ENCODE data around the gene SCN3A. TPM values are rescaled to one million over a fixed set of nuclear protein-coding genes. Genes with fewer than 3 reads are reported as not detected.

Gene SCN3A
- total RNA-seq, 2 experiments from 2014 or later: 0.06 to 0.16 TPM

DNA sequence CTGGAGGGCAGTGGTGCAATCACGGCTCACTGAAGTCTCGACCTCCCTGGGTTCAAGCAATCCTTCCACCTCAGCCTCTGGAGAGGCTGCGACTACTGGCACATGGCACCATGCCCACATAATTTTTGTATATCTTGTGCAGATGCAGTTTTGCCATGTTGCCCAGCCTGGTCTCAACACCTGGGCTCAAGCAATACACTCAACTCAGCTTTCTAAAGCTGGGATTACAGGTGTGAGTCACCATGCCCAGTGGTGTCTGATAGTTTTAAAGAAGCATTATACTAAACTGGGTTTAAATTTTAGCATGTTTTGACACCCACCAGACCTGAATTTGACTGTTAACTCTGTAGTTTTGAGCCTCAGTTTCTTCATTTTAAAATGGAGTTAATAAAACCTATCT, 139.1 kb downstream of the SCN3A start:
- Mint-ChIP-seq H3K36me3 (no peaks in the 10 kb centered on the region), H3K27me3 (peaks cover 5% of the 10 kb centered on the region), H3K4me3 (no peak overlapping the region), H3K4me1 (peaks cover 2% of the 10 kb centered on the region), H3K9me3 (no peaks in the 10 kb centered on the region), H3K27ac (no peak overlapping the region)
- DNase-seq: no peak

DNA sequence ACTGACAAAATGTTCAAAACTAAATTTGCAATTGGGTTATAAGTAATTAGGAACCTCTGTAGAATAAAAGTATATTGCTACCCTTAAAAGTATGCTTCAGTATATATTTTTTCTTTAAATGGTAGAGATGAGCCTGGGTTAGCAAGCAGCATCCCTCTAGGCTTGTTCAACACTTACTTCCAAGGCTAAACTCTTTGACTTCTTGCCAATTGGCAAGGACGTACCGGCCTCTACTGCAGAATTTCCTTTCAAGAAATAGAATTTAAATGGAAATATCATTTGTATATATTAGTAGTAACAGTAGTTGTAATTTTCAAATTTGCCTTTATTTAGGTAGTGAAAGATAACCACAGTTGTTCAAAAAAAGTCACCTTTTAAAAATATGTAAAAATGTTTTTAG, 143.4 kb downstream of the SCN3A start:
- H3K4me1 Mint-ChIP-seq: no peaks in the 10 kb centered on the region
- no peaks in the 10 kb centered on the region for H3K9me3 Mint-ChIP-seq
- DNase-seq: no peak
- H3K27ac Mint-ChIP-seq: no peak overlapping the region
- H3K4me3 Mint-ChIP-seq: no peak overlapping the region
- H3K27me3 Mint-ChIP-seq: no peaks in the 10 kb centered on the region
- no peaks in the 10 kb centered on the region for H3K36me3 Mint-ChIP-seq

DNA sequence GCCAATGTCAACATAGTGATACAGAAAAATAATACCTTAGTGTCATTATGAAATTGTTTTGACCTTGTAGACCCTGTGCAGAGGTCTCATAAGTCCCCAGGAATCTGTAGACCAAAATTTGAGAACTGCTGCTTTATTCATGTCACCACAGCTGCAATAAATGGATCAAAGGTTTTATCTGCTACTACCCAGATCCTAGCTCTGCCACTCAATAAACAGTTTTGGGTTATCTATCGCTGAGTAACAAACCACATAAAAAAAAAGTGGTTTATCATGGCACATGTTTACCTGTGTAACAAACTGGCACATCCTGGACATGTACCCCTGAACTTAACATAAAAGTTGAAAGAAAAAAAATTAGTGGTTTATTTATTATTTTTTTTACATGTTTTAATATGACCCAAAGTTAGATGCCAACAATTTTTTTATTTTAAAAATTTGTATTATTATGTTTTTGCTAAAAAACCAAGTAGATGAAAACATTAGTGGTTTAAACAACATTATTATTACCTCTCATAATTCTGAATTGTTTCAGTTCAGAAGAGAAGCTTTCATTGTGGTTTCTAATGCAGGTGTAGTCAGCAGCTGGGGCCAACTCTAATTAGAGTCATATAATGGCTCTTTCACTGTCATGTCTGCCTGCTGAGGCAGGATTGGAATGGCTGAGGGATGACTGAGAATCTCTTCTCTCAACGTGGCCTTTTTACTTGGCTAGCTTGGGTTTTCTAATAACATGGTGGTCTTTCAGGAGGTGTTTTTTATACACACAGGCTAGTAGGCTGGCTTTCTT, 145.2 kb downstream of the SCN3A start:
- Mint-ChIP-seq H3K9me3 (no peaks in the 10 kb centered on the region), H3K4me3 (no peak overlapping the region), H3K4me1 (peaks cover 4% of the 10 kb centered on the region), H3K27me3 (no peaks in the 10 kb centered on the region), H3K27ac (no peak overlapping the region), H3K36me3 (no peaks in the 10 kb centered on the region)
- no peak for DNase-seq

DNA sequence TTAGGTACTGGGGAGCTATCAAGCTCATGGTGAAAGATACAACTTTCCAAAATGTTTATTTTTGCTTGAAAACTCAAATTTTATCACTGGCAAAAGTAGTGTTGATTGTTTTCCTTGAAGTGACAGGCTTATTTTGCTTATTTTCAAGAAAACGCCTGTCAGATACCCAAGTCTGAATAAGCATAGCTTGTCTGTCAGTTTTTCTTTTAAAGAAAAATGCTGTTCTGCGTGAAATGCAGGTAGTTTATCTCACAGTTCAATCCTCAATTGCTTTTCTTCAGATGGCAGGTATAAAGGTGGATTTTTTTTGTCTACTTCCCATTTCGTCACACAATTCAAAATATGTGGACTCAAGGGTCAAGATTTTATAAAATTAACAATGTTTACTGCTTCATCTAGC, 145.9 kb downstream of the SCN3A start:
- Mint-ChIP-seq H3K9me3 (no peaks in the 10 kb centered on the region), H3K27ac (no peak overlapping the region), H3K36me3 (no peaks in the 10 kb centered on the region), H3K4me1 (peaks cover 4% of the 10 kb centered on the region), H3K27me3 (no peaks in the 10 kb centered on the region), H3K4me3 (no peak overlapping the region)
- DNase-seq: no peak

DNA sequence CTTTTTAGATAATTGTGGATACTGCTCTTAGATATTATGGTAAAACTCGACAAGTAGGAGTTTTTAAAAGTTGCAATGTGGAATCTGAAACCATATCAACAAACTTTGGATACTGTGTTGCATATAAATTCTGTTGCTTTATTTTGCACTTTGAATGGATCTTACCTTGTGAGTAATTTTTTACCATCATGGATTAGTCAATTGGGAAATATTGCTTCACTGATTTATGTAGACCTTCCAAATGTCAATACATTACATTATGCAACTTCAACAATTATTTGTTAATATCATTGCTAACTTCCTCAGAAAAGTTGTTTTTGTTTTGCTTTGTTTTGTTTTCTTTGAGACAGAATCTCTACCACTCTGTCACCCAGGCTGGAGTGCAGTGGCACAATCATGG, 146.5 kb downstream of the SCN3A start:
- Mint-ChIP-seq H3K27ac (no peak overlapping the region), H3K4me3 (no peak overlapping the region), H3K4me1 (peaks cover 4% of the 10 kb centered on the region), H3K36me3 (no peaks in the 10 kb centered on the region), H3K9me3 (no peaks in the 10 kb centered on the region), H3K27me3 (no peaks in the 10 kb centered on the region)
- DNase-seq: no peak

DNA sequence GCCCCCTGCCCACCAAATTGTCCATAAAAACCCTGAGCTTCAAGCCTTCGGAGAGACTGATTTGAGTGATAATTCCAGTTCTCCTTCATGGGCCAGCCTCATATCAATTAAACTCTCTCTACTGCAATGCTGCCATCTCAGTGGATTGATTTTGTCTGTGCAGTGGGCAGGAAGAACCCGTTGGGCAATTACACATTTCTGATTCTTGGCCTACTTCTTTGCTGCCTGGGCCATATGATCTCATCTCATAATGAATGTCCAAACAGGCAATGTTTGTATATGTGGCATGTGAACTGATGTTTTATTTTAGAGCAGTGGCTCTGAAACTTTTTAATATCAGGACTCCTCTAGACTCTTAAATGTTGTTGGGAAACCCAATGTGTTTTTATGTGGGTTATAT, 147.3 kb downstream of the SCN3A start:
- Mint-ChIP-seq H3K9me3 (no peaks in the 10 kb centered on the region), H3K36me3 (no peaks in the 10 kb centered on the region), H3K27ac (no peak overlapping the region), H3K27me3 (no peaks in the 10 kb centered on the region), H3K4me3 (no peak overlapping the region), H3K4me1 (peaks cover 4% of the 10 kb centered on the region)
- no peak for DNase-seq

DNA sequence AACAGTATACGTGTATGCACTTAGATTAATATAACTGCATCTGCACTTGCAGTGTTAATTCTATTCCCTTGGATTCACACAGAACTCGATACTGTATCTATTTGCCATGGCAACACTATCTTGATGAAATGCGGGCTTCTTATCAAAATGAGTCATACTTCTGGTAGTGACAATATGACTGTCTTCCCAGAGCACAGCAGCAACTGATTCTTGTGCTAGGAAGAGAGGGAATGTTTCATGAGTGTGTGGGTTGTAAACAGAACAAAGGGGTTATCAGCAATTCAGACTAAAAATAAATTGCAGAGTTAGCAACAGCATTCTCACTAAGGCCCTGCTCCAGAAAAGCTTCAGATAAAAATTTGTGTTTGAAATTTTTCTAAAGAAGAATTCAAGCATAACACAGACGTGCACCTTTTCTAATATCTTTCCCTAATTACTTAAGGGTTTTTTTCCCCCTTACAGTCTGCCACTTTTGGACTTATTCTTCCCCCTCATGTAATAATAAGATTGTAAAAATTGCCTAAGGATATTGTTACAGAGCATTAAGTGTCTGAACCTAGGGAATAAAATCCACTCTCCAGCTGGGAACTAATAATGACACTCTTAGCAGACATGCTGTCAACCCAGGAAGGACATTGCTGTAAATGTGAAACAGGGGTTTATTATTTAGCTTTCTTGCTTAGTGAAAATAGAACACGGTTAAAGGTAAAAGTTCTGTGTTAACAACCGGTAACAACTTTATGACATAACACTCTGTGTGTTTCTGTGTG, 148.6 kb downstream of the SCN3A start:
- Mint-ChIP-seq H3K27me3 (no peaks in the 10 kb centered on the region), H3K27ac (no peak overlapping the region), H3K9me3 (no peaks in the 10 kb centered on the region), H3K4me1 (peaks cover 4% of the 10 kb centered on the region), H3K4me3 (no peak overlapping the region), H3K36me3 (no peaks in the 10 kb centered on the region)
- DNase-seq: no peak

DNA sequence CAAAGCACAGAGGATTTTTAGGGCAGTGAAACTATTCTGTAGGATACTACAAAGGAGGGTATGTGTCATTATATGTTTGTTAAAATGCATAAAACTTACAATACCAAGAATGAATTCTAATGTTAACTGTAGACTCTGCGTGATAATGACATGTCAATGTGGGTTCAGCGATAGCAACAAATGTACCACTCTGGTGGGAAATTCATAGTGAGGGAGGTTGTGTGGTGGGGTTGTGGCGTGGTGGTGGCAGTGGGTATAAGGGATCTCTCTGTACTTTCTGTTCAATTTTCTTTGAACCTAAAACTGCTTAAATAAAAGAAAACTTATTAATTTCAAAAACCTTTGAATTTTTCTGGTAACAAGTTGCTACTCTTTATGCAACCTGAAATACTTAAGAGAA, 149.2 kb downstream of the SCN3A start:
- Mint-ChIP-seq H3K4me3 (no peak overlapping the region), H3K36me3 (no peaks in the 10 kb centered on the region), H3K27ac (no peak overlapping the region), H3K27me3 (no peaks in the 10 kb centered on the region), H3K9me3 (no peaks in the 10 kb centered on the region), H3K4me1 (peaks cover 4% of the 10 kb centered on the region)
- DNase-seq: no peak

DNA sequence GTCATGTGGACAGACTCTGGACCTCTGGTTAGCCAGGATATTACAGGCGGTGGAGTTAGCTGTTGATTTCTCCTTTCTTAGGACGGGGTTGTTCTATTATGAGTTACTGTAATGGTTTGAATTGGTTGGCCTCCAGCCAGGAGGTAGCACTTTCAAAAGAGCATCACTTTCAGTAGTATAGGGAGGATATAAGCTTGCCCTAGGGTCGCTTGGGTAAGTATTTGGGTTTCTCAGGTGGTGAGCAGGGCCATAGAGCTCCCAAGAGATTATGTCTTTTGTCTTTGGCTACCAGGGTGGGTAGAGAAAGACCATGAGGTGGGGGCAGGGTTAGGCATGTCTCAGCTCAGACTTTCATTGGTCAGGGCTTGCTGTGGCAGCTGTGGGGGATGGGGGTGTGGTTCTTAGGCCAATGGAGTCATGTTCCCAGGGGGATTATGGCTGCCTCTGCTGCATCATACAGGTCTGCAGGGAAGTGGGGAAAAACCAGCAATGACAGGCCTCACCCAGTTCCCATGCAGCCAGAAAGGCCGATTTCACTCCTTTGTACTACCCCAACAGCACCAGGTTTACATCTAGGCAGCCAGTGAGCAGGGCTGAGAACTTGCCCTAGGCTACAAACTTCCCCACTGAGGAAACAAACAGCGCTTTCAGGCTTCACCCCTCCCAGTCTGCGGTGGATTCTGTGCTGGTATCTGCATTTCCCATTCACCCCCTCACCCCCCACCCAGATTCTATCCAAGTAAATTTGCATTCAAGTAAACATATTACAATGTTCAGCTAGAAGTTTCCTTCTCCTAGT, 159.1 kb downstream of the SCN3A start:
- Mint-ChIP-seq H3K27me3 (peaks cover 8% of the 10 kb centered on the region), H3K4me1 (no peaks in the 10 kb centered on the region), H3K27ac (no peak overlapping the region)

More for the DNA sequence above, 159.1 kb downstream of the SCN3A start:
- no peak for DNase-seq
- Mint-ChIP-seq H3K9me3 (peaks cover 8% of the 10 kb centered on the region), H3K4me3 (no peak overlapping the region), H3K36me3 (no peaks in the 10 kb centered on the region)

Other genes with a start within 250 kb of the SCN3A start
- not detected for gene SLC38A11, start 248.5 kb downstream of the SCN3A start, total RNA-seq
- under 1 TPM; 0.04 to 0.06 TPM for gene SCN2A, start 35.4 kb upstream of the SCN3A start, total RNA-seq

Data from activated naive CD8-positive, alpha-beta T cell treated with anti-CD3 and anti-CD28 coated beads for 36 hours (primary cell).